Smooth muscle cell (in vitro differentiated cells): ENCODE data around the gene DTNBP1. TPM values are rescaled to one million over a fixed set of nuclear protein-coding genes. Genes with fewer than 3 reads are reported as not detected.
A peak's percentile ranks its signal among the peaks of the same experiment; 100 is the strongest.

Source experiments
- DNase-seq: peaks from one replicate; lab custom pipeline; 2025; ENCODE audit not compliant: unreplicated experiment; lab: John Stamatoyannopoulos, UW
- H2AFZ ChIP-seq: fragments of 200-600 bp; sonication (generic); 2 replicates; pipeline ENCODE4 v1.6.0; 2016; ENCODE audit warnings: antibody characterized with exemption, low read depth, mild to moderate bottlenecking
- H3F3A ChIP-seq: fragments of 200-600 bp; sonication (generic); 2 replicates; pipeline ENCODE4 v1.6.0; 2017; ENCODE audit warnings: antibody characterized with exemption, low read depth
- H3K27ac ChIP-seq: fragments of 200-600 bp; sonication (generic); 2 replicates; pipeline ENCODE4 v1.5.1; 2016; ENCODE audit warnings: low read depth, mild to moderate bottlenecking
- H3K27me3 ChIP-seq: fragments of 200-600 bp; sonication (generic); 2 replicates; pipeline ENCODE4 v1.6.1; 2016; ENCODE audit warnings: low read depth, mild to moderate bottlenecking
- H3K36me3 ChIP-seq: fragments of 200-600 bp; sonication (generic); 2 replicates; pipeline ENCODE4 v1.5.1; 2016; ENCODE audit warnings: low read depth
- H3K4me1 ChIP-seq: fragments of 200-600 bp; sonication (generic); 2 replicates; pipeline ENCODE4 v1.5.1; 2016; ENCODE audit warnings: low read depth
- H3K4me2 ChIP-seq: fragments of 200-600 bp; sonication (generic); 2 replicates; pipeline ENCODE4 v1.6.0; 2016; ENCODE audit warnings: mild to moderate bottlenecking
- H3K4me3 ChIP-seq: fragments of 200-600 bp; sonication (generic); 2 replicates; pipeline ENCODE4 v1.5.1; 2016; ENCODE audit warnings: mild to moderate bottlenecking
- H3K79me2 ChIP-seq: fragments of 200-600 bp; sonication (generic); 2 replicates; pipeline ENCODE4 v1.6.0; 2016; ENCODE audit warnings: low read depth, mild to moderate bottlenecking
- H3K9ac ChIP-seq: fragments of 200-600 bp; sonication (generic); 2 replicates; pipeline ENCODE4 v1.6.0; 2016; ENCODE audit warnings: low read depth
- H3K9me3 ChIP-seq: fragments of 200-600 bp; sonication (generic); replicated peaks from 2 replicates; pipeline ENCODE4 v1.5.1; 2016; ENCODE audit warnings: low read depth
- H4K20me1 ChIP-seq: fragments of 200-600 bp; sonication (generic); 2 replicates; pipeline ENCODE4 v1.6.0; 2016; ENCODE audit warnings: low read depth
- WGBS: methylation state at CpG from one replicate; pipeline ENCODE4 v1.1.7; 2016; ENCODE audit warnings: low lambda C conversion rate; 5-methylcytosine and 5-hydroxymethylcytosine counted together
- polyA plus RNA-seq: library from polyadenylated mRNA; unstranded; fragments of >200 nt; fragmentation: Nextera tagmentation; extraction: Ambion mirVana; gene quantifications from 2 replicates; pipeline ENCODE4 v1.2.1, GENCODE V29; 2016
- total RNA-seq: library from RNA; depleted of rRNA; stranded (reverse); fragments of >200 nt; gene quantifications from 2 replicates; pipeline ENCODE4 v1.2.3, GENCODE V29; 2014
- TF ChIP-seq, protein P1 (sequence below): fragments of 200-600 bp; sonication (generic); IDR thresholded peaks from 2 replicates; pipeline ENCODE4 v1.5.1; 2017; ENCODE audit warnings: borderline replicate concordance, mild to moderate bottlenecking, antibody characterized with exemption; ENCODE audit not compliant: insufficient read depth, poor library complexity, severe bottlenecking

DTNBP1 gene
- total and polyA plus RNA-seq, 2 experiments from 2014 or later = 11.9 to 24.2 TPM

DNA sequence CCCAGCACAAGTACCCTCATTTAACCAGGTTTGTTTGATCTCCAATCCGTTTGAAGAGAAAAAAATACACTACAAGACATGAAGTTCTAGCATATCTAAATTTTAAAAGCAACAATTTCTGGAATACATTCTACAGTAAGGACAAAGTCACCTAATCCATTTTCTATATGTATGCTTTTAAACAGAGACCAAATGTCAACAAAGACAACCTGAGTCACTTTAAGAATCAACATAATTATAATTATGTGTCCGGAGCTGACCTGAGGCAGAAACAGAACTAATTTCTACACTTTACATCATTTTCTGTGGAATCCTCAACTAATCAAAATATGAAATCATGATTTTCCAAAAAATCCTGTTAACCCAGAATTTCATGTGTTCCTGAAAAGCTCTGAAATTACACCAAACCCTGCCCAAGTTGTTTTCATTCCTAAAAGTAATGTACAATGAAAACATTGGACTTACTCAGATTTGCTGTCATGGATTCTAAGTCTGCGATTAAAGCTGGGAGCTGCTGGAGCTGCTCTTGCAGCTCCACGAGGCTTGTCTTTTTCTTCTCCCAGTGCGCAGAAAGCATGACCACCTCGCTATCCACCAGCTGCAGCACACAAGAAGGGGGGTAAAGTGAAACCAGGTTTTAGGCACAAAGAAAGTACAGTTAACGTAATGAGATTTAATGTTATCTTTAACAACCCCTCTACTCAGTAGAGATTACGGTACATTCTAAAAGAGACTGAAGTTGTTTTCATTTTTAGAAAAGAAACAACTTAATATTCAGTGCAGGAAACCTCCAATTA, 35.8 kb downstream of the DTNBP1 start:
- no peak overlapping the region for H3K9ac ChIP-seq
- H3K4me2 ChIP-seq = peak overlapping the region; percentile 58
- no peaks in the 10 kb centered on the region for H3K9me3 ChIP-seq
- H3F3A ChIP-seq = no peaks in the 10 kb centered on the region
- peaks cover 59% of the 10 kb centered on the region for H4K20me1 ChIP-seq
- no peaks in the 10 kb centered on the region for H3K79me2 ChIP-seq
- WGBS = 60% methylated on average over 8 of the region's 8 CpGs
- peaks cover under 1% of the 10 kb centered on the region for H3K4me1 ChIP-seq
- H3K27me3 ChIP-seq = no peaks in the 10 kb centered on the region
- TF ChIP-seq, protein P1, sequence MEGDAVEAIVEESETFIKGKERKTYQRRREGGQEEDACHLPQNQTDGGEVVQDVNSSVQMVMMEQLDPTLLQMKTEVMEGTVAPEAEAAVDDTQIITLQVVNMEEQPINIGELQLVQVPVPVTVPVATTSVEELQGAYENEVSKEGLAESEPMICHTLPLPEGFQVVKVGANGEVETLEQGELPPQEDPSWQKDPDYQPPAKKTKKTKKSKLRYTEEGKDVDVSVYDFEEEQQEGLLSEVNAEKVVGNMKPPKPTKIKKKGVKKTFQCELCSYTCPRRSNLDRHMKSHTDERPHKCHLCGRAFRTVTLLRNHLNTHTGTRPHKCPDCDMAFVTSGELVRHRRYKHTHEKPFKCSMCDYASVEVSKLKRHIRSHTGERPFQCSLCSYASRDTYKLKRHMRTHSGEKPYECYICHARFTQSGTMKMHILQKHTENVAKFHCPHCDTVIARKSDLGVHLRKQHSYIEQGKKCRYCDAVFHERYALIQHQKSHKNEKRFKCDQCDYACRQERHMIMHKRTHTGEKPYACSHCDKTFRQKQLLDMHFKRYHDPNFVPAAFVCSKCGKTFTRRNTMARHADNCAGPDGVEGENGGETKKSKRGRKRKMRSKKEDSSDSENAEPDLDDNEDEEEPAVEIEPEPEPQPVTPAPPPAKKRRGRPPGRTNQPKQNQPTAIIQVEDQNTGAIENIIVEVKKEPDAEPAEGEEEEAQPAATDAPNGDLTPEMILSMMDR = no peak
- no peak overlapping the region for H3K4me3 ChIP-seq
- H2AFZ ChIP-seq = no peak overlapping the region
- no peak for DNase-seq
- H3K27ac ChIP-seq = no peak overlapping the region
- H3K36me3 ChIP-seq = no peaks in the 10 kb centered on the region

DNA sequence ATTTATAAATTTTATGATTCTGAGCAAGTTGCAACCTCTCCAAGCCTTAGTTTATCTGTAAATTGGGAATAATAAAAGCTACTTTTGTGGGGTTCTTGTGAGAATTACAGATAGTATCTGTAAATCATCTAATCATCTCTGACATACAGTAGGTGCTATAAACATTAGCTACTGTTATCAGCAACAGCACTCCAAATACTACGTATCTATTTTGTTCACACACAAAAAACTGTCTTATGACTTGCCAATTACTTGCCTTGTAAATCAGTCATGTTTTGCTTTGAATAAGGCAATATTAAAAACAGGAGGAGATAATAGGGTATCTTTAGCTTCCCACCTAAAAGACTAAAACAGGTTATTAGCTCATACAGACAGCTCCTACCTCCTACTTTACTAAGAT, 36.7 kb downstream of the DTNBP1 start:
- H3K9ac ChIP-seq = no peak overlapping the region
- H2AFZ ChIP-seq = no peak overlapping the region
- no peak overlapping the region for H3K4me3 ChIP-seq
- no peak overlapping the region for H3K4me2 ChIP-seq
- DNase-seq = no peak
- H3K79me2 ChIP-seq = no peaks in the 10 kb centered on the region
- H4K20me1 ChIP-seq = peaks cover 60% of the 10 kb centered on the region
- H3K9me3 ChIP-seq = no peaks in the 10 kb centered on the region
- no peaks in the 10 kb centered on the region for H3K27me3 ChIP-seq
- TF ChIP-seq, protein P1 = no peak
- no peak overlapping the region for H3K27ac ChIP-seq
- H3K4me1 ChIP-seq = peaks cover 10% of the 10 kb centered on the region
- H3F3A ChIP-seq = no peaks in the 10 kb centered on the region
- H3K36me3 ChIP-seq = no peaks in the 10 kb centered on the region
- WGBS = 94% methylated on average over 1 of the region's 1 CpG

DNA sequence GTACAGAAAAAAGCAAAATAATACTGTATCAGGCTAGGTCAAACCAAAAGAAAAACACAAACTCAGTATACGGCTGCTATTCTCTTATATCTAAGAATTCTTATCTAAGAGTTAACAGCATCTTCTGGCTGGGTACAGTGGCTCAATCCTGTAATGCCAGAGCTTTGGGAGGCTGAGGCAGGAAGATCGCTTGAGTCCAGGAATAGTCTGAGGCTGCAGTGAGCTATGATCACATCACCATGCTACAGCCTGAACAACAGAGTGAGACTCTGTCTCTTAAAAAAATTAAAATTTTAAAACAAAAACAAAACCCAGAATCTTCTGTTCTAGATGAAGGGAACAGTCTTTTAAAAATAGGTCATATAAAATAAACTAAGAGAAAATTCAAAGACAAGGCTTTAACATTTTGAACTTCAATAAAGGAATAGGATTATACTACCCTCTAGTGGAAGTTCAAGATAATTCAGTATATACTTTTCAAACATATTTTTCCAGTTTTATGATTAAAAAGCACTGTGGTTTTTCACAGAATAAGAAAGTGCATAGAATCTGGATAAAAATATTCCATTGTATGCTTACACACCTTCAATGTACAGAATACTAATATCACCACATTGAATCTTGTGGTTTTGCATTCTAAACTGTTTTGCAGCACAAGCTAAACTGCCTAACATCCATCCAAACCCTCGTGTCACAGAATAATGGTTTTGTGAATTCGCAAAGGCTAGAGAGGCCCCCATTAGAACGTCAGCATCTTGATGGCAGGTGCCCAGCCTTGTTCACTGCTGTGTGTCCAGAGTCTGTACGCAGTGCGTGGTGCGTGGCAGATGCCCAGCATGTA, 39.3 kb downstream of the DTNBP1 start:
- Histone ChIP-seq H3K79me2 (no peaks in the 10 kb centered on the region), H3K27me3 (no peaks in the 10 kb centered on the region), H3K4me3 (no peak overlapping the region), H3K4me1 (peaks cover 16% of the 10 kb centered on the region), H3K36me3 (no peaks in the 10 kb centered on the region), H3K4me2 (no peak overlapping the region), H3F3A (peaks cover 5% of the 10 kb centered on the region), H2AFZ (no peak overlapping the region), H3K9me3 (no peaks in the 10 kb centered on the region), H4K20me1 (peaks cover 57% of the 10 kb centered on the region), H3K27ac (no peak overlapping the region), H3K9ac (no peak overlapping the region)
- 67% methylated on average over 8 of the region's 8 CpGs for WGBS
- TF ChIP-seq, protein P1 = peak; percentile 66
- DNase-seq = no peak
